ENCODE results near the gene RFX8.

GRCh38 chr2:101439716-101440115, 35.2 kb downstream of the RFX8 start:
- TF ChIP-seq POLR2A (IDR thresholded peaks at IDR 0.05) (no peak), CTCF (IDR thresholded peaks at IDR 0.05) (no peak), EP300 (IDR thresholded peaks at IDR 0.05) (no peak)

Data from tibial nerve (tissue), 4 donors.